GM12875 (cell line): Measurements from ENCODE around the gene ZBTB9.

Experiments used
- H3K4me3 ChIP-seq: one replicate; pipeline ENCODE4 v1.5.1; 2011; ENCODE audit warnings: low read depth, low read length, control low read depth
- TF ChIP-seq, protein P1 (sequence below): IDR thresholded peaks from 2 replicates; pipeline ENCODE4 v1.5.1; 2011; ENCODE audit warnings: low read depth, mild to moderate bottlenecking, control low read depth, inconsistent platforms, low read length, moderate library complexity, borderline replicate concordance; ENCODE audit not compliant: insufficient read depth

ZBTB9 gene

DNA sequence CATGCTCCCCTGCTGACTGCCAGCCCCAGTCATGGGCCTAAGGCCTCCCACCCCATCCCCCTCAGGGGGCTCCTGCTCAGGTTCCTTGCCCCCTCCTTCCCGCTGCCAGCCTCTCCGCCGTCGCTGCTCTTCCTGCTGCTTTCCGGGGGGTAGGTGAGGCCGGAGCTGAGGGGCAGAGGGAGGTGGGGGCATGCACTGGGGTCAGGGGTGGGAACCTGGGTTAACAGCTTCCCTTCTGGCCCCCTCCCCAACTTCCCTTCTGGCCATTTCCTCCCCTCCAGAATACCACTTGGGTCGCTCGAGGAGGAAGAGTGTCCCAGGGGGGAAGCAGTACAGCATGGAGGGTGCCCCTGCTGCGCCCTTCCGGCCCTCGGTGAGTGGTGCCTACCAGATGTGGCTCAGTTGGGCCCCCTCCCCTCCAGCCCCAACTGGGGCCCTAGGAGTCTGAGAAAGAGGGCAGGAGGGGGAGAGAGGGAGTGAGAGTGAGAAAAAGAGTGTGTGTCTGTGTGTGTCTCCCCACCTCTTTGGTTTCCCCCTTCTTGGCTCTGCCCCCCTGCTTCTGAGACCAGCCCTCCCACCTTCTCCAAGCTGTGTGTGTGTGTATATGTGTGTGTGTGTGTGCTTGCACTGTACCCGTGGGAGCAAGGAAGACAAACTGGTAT, 22.4 kb upstream of the ZBTB9 start:
- TF ChIP-seq, protein P1, sequence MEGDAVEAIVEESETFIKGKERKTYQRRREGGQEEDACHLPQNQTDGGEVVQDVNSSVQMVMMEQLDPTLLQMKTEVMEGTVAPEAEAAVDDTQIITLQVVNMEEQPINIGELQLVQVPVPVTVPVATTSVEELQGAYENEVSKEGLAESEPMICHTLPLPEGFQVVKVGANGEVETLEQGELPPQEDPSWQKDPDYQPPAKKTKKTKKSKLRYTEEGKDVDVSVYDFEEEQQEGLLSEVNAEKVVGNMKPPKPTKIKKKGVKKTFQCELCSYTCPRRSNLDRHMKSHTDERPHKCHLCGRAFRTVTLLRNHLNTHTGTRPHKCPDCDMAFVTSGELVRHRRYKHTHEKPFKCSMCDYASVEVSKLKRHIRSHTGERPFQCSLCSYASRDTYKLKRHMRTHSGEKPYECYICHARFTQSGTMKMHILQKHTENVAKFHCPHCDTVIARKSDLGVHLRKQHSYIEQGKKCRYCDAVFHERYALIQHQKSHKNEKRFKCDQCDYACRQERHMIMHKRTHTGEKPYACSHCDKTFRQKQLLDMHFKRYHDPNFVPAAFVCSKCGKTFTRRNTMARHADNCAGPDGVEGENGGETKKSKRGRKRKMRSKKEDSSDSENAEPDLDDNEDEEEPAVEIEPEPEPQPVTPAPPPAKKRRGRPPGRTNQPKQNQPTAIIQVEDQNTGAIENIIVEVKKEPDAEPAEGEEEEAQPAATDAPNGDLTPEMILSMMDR: no peak
- no peak overlapping the region for H3K4me3 ChIP-seq

DNA sequence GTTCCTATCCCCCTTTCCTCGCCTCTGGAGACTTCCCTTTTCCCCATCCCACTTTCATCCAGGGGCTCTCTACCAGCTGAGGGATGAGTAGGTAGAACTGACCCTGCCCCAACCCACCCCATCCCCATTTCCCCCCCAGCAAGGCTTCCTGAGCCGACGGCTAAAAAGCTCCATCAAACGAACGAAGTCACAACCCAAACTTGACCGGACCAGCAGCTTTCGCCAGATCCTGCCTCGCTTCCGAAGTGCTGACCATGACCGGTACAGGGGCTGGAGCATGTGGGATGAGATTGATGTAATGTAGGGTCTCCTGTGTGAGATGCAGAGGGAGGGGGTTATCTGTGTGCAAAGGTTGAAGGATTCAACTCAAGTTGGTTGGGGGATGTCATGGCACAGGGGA, 21.8 kb upstream of the ZBTB9 start:
- H3K4me3 ChIP-seq: no peak overlapping the region
- TF ChIP-seq, protein P1: no peak

DNA sequence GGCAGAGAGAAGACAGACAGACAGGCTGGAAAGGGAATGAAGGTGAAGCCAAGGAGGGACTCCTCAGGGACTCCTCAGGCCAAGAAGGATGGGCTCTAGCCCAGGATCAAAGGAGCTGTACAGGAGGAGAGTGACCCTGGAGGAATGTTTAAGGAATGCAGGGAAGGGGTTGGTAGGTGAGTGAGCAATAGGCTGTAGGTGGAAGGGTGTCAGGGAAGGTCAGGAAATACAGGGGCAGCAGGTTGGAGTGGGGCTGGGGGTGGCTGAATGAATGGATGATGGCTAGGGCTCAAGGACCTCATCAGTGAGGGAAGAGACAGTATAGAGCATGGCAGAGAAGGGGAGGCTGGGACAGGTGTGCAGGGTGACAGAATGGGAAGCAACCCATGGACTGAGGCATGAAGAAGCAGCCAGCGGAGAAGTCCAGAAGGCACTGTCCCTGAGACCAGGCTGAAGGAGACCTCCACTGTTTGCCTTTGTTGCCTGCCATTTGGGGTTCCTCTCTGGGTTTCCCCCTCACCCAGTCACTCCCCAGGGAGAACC, 21.3 kb upstream of the ZBTB9 start:
- TF ChIP-seq, protein P1: no peak
- no peak overlapping the region for H3K4me3 ChIP-seq

DNA sequence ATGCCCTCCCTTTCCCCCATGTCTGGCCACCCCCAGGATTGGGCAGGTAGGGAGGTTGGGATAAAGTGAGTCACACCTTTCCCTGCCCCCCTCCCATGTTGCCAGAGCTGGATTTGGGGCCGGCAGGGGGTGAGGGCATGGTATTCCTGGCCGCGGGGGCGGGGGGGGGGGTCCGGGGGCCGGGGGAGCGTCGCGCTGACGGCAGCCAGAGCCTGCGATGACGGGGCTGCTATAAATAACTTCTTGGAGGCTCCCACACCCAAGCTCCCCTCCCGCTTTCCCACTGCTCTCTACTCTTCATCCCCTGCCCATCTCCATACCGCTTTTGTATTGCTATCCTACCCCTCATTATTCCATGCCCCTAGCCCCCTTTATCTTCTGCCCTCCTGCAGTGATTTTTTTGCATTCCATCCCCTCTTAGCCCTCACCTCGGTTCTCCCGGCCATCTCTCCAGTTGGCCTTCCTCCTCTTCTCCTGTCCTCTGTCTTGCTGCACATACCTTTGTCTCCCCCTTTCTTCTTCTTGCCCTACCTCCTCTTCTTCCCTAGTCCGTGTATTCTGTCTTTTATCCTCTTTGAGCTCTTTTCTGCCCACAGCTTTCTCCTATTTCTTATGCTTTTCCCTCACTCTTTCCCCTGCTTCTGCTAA, 20.7 kb upstream of the ZBTB9 start:
- no peak overlapping the region for H3K4me3 ChIP-seq
- TF ChIP-seq, protein P1: no peak

DNA sequence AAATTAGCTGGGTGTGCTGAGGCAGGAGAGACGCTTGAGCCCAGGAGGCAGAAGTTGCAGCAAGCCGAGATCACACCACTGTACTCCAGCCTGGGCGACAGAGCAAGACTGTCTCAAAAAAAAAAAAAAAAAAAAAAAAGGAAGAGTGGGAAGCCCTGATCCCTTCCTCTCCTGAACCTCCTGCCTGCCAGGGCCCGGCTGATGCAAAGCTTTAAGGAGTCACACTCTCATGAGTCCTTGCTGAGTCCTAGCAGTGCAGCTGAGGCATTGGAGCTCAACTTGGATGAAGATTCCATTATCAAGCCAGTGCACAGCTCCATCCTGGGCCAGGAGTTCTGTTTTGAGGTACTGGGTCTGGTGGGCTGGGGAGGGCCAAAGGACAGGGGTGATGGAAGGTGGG, 19.4 kb upstream of the ZBTB9 start:
- TF ChIP-seq, protein P1: no peak
- H3K4me3 ChIP-seq: no peak overlapping the region

DNA sequence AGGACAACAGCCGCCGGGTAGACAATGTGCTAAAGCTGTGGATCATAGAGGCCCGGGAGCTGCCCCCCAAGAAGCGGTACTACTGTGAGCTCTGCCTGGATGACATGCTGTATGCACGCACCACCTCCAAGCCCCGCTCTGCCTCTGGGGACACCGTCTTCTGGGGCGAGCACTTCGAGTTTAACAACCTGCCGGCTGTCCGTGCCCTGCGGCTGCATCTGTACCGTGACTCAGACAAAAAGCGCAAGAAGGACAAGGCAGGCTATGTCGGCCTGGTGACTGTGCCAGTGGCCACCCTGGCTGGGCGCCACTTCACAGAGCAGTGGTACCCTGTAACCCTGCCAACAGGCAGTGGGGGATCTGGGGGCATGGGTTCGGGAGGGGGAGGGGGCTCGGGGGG, 16.7 kb upstream of the ZBTB9 start:
- TF ChIP-seq, protein P1: no peak
- no peak overlapping the region for H3K4me3 ChIP-seq
